Suprapubic skin (tissue), 3 donors: ENCODE measurements around the gene CLK1.

Experiments
- CTCF ChIP-seq, 2 donors: fragments of 200-600 bp in 1 of 2; fragments of 450-650 bp in 1 of 2; sonication (generic) in 1 of 2; IDR thresholded peaks; one replicate each; pipeline ENCODE4 v1.5.1; 2016 to 2019; ENCODE audit warnings: antibody characterized with exemption in 2 of 2, mild to moderate bottlenecking in 1 of 2, moderate library complexity in 1 of 2
- POLR2A ChIP-seq, 2 donors: fragments of 450-650 bp; IDR thresholded peaks; one replicate each; pipeline ENCODE4 v1.6.1; 2017; ENCODE audit warnings: antibody characterized with exemption in 2 of 2, mild to moderate bottlenecking in 2 of 2, moderate library complexity in 2 of 2

- no peak for TF ChIP-seq CTCF (IDR thresholded peaks at IDR 0.05)
- no peak for TF ChIP-seq POLR2A (IDR thresholded peaks at IDR 0.05)
These were observed 12.8 kb downstream of the CLK1 start for GRCh38 chr2:200851398-200852248.
